Activated CD4-positive, alpha-beta T cell treated with anti-CD3 and anti-CD28 coated beads, Interleukin-10, Interleukin-2, amounts not matched to agents 100 ng/mL and 50 ng/mL, durations not matched to agents 16 hours and 8 hours (primary cell): Measurements from ENCODE around the gene PON3.
"Not testable (repeated sequence)": the region's sequence is repeated elsewhere in the genome, so short reads cannot be mapped to it uniquely, and the experiment has no call there.

Experiments
- DNase-seq: peaks from one replicate; pipeline ENCODE4 v3.0.0-alpha.2; 2020

The PON3 gene

DNA sequence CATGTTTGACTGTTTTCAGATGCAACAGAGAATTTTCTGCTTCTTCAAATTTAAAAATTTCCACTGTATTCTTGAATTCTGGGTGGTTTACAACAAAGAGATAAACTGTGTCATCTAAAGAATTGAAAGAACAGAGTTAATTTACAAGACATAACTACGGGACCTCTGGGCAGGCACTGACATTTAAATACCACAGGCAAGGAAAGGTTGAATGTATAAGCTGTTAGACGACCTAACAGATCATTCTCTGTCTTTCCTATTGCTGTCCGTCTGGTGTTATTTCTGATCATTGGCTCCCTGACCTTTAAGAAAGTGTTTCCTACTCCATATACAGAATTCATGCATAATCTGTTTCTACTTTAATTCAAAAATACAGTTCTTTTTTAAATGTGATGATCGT lies 15.5 kb upstream of the PON3 start:
- no peak for DNase-seq

DNA sequence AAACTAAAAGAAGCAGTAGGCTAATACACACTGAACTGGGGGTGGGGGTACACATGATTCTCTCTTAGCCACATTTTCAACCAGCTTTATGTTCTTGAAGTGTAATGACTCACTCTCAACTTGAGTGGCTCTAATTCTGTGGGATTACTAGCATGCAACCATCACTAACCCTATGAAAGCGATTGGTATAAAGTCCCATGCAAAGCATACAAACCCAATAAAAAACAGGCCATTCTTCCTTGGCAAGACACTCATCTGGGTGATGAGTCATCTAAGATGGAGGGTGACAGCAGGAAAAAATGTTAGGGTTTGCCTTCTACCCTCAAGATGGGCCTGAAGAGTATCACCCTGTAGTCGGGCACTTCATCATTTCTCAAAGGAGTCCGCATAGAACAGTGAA lies 14.9 kb upstream of the PON3 start:
- peak; percentile 41 for DNase-seq

DNA sequence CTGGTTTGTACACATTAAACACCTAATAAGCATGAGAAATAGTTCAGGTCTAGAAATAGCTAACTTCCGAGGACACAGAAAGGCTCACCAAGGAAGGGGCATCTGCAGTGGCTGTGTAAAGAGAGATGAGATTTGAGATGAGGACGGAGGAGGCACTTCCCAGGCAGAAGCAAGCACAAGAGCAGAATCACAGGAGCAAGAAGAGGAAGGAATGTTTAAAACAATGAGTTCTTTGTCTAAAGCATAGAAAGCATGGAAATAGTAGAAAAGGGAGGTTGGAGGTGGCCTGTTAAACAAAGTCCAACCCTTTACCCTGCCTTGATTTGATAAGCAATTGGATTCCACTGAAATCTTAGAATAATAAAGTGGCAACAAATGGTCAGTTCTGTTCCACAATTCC lies 11.6 kb upstream of the PON3 start:
- no peak for DNase-seq

DNA sequence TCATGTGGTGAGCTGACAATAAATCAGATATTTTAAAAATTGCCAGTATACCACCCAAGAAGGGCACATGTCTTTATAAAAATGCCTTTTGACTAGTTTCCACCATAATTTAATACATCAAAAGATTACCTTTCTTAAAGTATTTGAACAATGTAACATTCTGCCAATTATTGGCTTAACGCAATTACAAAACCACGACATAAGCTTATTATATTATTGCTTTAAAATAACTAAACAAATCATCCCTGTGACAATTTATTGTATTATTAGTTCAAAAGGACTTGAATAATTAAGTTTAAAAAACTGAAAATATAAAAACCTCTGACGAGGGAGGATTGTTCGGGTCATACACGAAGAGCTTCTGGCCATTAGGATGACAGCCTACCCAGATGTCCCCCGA lies 9.6 kb upstream of the PON3 start:
- DNase-seq = no peak

DNA sequence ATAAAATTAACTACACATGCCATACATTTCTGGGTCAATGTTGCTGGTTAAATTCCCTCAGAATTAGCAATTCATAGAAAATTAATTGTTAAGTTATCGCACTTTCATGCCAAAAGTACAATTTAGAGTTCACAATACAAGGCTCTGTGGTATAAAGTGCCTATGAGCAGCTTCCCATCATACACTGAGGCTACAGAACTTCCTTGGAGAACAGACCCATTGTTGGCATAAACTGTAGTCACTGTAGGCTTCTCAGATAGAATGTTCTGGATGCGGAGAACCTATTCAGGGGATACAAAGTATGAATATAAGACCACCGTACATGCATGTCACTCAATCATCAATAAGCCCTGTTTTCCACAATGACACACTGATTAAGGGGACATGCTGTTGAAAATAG lies 9.0 kb upstream of the PON3 start:
- DNase-seq = no peak

DNA sequence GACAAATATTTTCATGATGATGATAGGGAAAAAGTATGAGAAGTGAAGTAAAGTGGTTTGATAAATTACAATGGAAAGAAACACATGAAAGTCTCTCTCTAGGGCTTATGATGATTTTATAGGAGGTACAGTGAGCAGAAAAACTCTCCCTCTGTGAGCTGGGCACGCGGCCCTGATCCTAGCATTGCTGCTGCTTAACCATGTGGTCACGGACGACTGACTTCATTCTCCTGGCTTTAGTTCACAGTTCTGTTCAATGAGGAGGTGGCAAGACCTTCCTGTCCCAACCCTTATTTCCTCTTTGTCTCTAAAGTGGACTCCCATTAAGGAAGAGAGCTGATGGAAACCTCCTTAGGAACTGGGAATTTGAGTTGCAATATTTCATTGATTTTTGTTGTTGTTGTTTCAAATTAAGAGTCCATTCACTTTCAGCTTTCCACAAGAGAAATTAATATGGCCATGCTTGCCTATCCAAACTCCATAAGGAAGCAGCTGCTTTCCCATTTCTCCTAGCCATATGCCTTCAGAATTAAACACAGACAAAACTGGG lies 8.2 kb upstream of the PON3 start:
- DNase-seq = no peak

DNA sequence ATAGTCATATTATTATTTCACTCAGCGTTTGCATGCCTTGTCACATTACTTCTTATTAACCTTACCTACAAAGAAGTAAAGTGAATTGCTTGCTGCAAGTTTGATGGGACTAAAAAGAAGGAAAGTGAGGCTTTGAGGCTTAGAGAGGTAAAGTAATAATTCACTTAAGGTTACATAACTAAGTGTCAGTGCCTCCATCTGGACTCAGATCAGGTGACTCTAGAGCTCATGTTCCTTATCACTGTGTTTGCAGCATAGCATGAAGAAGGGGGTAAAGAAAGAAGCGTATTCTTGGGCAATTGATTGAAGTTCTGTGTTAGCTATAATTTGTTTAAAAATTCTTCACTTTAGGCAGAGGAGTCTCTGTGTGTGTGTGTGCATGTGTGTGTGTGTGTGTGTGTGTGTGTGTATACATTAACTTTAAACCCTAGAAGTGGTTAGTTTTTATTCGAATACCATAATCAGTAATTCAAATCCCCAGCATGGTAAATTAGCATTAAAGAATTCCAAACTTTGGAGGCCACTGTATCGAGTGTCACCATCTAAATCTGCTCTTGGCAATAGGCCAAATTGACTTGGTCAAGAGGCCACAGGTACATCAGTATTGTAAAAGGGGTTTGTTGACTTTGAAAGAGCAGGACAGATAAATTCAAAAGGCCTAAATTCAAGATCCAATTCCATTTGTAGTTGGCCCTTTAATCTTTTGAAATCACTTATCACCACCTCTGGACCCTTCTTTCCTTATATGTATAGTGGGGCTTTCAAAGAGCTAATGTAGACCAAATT lies 2.2 kb upstream of the PON3 start:
- DNase-seq = no peak

DNA sequence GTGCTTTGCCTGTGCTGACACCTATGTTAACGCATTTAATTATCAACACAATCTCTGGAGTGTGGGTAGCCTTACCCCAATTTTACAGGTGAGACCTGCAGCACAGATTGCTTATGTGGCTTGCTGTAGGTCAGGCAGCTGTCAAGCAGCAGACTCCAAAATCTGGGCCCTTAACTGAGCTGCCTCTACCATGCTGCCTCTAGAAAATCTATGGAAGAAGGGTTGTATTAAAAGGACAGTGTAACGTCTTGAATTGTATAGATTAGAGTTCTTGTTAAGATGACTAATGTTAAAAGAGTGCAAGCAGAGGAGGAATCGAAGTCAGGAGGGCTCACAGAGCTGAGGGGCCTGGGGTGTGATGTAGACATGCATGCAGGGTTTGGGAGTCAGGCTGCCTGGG lies 1.2 kb upstream of the PON3 start:
- no peak for DNase-seq

DNA sequence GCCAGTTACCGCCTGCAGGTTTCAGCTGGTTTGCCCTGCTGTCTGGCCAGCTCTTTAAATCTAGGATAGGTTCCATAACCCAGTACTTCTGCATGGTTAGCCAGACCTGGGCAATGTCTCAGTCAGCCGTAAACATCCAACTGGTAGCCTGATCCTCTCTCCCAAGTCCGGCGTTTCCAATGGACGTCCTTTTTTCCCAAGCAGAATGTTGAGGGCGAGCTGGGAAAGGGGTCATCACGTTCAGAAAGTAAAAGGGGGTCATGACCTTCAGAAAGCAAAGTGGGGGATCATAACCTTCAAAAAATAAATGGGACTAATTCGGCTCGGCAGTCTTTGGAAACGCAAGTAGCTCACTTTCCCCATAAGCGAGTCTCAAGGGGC lies 430 bp downstream of the PON3 start:
- no peak for DNase-seq

DNA sequence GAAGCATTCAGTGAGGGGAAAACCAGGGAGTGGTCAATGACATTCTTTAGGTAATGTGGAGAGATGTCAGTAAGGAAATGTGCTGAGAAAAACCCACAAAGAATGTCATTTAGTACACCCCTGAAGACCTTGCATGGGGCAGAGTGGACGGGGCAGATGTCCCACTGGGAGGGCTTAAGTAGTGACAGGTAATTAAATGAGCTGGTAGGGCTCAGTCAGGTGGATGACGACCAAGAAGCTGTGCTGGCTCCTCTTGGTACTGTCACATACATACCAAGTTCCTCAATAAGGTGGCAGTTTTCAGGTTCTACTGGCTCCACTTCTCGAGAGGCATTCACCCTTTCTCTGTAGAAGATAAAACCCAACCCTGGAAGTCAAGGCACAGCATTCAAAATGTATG lies 1.8 kb downstream of the PON3 start:
- no peak for DNase-seq

DNA sequence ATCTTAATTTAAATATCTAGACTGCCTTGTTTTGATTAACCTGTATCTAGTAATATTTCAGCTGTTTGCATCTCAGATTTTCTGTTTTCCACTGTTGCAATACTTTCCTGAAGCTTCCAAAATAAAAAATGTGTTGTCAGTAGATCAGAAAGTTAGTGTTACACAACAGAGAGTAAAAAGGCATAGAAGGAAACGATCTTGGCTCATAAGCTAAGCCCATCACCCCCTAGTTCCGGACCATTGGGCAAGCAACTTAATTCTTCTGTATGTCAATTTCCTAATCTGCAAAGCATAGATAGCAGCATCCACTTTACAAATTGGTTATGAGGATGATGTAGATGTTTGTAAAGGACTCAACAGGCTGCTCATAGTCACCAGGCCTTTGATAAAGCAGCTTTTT lies 4.4 kb downstream of the PON3 start:
- DNase-seq = no peak

DNA sequence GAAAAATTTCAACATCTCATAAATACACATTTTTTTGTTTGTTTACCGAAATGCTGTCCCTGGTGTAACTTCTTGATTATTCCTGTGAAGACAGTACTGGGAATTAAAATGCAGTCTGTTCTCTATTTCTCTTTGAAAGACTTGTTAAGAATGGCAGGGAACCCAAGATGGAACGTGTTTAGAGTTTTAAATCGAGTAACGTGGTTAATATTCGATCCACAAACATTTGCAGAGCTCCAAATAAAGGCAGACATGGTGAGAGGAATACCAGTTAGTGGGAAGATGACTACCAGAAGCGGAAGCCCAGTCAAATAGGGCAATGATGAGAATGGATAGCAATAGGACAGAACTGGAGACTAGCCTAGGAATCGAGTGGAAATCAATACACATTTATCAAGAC lies 6.7 kb downstream of the PON3 start:
- no peak for DNase-seq

DNA sequence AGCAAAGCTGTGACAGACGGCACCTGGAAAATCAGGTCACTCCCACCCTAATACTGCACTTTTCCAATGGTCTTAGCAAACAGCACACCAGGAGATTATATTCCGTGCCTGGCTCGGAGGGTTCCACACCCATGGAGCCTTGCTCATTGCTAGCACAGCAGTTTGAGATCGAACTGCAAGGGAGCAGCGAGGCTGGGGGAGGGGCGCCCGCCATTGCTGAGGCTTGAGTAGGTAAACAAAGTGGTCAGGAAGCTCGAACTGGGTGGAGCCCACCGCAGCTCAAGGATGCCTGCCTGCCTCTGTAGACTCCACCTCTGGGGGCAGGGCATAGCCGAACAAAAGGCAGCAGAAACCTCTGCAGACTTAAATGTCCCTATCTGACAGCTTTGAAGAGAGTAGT lies 16.7 kb downstream of the PON3 start:
- not testable (repeated sequence) for DNase-seq

DNA sequence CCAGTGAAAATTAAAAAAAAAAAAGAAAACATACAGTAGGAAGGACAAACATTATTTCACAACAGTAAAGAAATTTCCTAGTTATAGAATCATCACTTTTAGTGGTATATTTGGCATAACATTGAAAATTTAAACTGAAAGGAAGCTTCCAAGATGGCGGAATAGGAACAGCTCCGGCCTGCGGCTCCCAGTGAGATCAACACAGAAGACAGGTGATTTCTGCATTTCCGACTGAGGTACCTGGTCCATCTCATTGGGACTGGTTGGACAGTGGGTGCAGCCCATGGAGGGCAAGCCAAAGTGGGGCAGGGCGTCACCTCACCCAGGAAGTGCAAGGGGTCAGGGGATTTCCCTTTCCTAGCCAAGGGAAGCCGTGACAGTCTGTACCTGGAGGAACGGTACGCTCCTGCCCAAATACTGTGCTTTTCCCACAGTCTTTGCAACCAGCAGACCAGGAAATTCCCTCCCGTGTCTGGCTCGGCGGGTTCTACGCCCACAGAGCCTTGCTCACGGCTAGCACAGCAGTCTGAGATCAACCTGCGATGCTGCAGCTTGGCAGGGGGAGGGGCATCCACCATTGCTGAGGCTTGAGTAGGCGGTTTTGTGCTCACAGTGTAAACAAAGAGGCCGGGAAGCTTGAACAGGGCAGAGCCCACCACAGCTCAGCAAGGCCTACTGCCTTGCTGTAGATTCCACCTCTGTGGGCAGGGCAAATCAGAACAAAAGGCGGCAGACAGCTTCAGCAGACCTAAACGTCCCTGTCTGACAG lies 19.4 kb downstream of the PON3 start:
- no peak for DNase-seq

DNA sequence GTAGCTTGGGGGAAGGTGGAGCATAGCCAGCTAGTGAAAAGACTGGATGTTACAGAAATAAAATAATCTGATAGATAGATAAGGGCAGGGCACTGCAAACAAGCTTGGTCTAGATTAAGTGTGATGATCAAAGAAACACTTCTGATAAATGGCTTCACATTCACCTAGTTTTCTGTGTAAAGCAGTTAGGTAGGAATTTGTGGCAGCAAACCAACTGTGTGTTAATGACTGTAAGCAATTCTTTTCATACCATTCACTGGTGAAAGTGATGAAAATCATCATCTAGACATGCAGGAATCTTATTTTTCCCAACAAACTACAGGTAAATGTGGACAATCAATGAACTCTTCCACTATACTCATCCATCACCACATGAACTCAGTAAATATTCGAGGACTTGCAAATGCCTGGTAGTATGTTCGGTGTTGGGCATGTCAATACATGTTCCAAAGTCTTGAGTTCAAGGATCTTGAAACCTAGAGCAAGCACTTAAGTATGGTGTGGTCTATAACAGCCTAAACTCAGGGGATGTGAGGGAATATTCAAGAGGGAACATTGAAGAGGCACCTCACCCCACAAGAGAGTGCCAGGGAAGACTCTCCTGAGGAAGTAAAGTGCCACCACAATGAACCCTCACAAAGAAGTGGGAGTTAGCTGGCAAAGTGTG lies 20.5 kb downstream of the PON3 start:
- no peak for DNase-seq

DNA sequence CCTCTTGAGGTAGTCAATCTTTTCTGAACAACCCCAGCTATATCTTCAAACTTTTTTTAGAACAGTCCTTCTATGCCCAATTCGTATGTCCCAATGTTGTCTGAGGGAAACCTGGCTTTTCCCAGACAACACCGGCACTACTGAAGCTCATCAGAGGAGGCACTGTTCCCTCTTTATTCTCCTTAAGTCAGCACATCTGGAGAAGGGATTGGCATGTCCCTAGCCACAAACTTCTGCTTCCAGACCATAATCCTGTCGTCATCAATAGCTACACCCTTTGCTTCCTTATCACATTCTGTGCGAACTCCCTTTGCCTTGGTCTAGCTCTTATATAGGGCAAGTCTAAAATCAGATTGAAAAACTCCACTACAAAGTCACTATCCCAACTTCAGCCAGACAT lies 22.9 kb downstream of the PON3 start:
- DNase-seq = no peak

DNA sequence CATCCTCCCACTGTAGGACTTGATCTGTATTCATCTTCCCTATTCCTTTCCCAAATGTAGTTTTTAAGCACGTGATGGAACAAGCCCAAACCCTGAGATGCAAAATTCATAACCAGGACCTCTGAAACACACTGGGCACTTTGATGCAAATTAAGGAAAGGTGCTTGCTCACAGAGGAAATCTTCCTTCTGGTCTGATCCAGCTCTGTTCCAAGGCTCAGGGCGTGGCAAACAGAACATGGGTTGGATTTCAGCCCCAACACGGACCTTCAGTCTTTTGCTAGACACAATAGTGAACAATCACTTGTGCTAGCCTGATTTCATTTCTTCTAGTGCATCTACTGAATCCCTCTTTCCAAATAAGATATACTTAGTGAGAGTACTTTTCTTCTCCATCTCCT lies 27.9 kb downstream of the PON3 start:
- DNase-seq = no peak

DNA sequence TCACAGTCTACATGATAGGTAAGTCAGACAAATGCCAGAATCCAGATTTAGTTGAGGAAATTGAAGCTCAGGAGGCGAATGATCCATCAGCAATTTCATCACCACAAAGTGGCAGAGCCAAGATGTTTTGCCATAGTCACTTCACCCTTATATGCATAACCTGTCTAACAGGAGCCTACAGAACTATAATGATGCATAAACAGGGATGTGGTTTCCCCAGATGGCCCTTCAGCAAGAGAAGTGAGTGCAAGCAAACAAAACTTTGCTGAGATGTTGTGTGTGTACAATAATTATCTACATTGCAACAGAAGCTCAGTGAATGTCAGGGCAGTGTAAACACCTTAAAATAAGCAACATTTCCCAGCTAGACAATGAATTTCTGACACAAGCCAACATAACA lies 28.6 kb downstream of the PON3 start:
- no peak for DNase-seq

DNA sequence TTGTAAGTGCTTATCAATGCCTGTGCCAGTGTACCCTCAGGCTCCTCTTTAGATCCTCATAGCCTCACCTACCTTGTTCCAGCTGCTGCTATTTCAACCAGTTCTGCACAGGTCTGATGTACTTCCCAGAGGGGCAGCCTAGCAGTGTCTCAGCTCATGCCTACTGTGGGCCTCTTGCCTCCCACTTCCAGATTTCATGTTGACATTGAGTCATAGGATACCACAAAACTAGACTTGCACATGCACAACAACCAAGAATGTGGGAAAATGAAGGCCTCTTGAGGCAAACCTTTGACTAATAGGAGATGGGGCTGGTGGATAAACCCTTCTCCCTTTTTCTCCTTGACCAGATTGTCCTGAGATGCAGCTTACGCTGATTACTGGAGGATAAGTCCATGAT lies 31.0 kb downstream of the PON3 start:
- DNase-seq = no peak

DNA sequence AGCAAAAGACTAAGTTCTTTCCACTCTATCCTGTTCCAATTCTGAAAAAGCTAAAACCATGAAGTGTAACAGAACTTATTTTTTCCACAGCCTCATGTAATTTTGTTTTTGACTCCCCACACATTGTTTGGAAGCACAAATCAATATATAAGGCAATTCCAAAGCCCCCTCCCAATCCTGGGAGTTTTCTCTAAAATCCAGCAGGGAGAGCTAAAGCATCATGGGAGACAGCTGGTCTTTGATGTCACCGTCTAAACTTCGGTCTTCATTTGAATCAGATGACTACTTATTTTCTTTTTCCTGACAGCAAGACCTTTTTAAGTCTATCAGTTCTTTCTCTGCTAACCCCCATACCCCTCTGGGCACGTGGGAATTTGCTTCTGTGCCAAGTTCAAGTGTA lies 38.6 kb downstream of the PON3 start:
- DNase-seq = no peak

DNA sequence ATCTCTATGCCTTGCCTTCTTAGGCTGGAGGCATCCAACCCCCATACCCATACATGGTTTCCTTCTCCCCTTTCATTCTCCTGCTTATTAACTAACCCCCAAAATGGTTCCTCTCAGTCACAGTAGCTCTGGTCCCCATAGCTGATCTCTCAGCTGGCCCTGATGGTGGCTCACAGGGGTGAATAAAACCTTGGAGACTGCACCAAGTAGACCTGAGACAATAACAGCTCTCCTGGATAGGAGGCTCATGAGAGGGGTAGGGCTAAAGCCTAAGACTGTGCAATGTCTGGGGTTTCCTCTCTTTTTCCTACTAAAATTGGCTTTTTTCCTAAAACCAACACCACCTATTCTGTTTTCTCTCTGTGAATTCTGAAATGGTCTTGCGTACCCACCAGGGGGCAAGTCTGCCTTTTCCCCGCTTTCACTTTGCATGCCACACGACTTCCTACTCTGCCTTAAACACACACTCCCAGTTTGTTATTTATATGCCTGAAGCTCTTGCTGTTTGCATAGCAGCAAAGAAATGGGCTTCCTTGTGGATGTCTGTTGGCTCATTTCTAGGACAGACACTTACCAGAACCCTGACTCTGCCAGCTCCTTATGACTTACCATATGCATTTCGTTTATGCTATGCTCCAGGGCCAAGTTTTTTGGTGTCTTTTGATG lies 53.4 kb downstream of the PON3 start:
- DNase-seq = no peak

DNA sequence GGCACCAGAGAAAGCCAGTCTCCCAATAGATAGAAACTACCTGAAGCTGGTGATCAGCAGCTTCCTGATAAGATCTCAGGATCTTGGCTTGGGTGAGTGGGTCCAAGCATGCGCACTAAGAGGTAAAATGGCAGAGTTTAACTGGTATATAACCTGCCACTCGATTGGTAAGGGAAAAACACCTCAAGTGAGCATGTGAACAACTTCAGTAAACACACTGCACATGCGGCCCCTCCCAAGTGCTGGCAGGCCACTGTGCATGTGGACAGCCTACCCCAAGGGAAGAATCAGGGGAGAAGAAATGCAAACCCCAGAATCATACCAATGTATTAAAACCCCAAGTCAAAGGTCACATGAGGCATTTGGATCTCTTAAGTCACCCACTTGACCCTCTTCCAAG lies 54.1 kb downstream of the PON3 start:
- no peak for DNase-seq

DNA sequence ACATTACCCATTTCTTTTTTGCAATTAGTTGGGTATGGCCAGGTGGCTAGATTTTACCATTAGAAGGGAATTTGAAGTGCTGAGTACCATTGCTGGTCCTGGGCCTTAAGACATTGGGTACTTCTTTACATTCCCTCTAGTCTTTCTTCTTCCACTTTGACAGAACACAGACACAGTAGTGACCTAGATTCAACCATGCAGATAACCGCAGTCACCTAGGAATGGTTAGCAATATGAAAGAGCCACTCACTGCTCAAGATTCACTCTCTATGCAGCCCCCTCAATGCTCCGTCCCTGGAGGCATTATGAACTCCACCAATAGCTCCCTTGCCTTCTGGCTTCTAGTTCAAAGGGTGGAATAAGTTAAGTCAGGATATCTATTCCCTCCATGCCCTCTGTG lies 55.7 kb downstream of the PON3 start:
- no peak for DNase-seq
